NCI-H1048 (cell line): ENCODE data around the gene SLCO2A1.

Experiments used
- DNase-seq: peaks from one replicate; lab custom pipeline; 2025; lab: John Stamatoyannopoulos, UW

SLCO2A1 gene

GRCh38 chr3:133884054-133884886, 145.5 kb downstream of the SLCO2A1 start:
- DNase-seq = no peak

DNA sequence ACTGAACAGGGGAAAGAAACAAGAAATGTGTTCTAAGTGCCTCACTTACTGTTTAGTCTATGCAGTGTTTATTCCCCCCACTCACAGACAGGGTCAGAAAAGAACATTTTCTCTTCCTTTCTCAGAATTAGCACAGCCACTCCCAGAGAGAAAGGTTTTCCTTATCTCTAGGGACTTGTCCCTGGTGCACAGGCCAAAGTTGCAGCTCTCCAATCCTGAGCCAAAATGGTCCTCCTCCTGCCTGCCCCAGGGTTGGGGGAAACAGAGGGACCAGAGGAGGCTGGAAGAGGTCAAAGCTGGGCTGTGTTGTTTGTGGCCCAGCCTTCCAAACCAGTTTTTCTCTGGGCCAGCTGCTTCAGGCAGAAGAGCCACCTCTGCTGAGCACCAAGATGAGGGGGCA, 146.1 kb downstream of the SLCO2A1 start:
- DNase-seq = no peak

DNA sequence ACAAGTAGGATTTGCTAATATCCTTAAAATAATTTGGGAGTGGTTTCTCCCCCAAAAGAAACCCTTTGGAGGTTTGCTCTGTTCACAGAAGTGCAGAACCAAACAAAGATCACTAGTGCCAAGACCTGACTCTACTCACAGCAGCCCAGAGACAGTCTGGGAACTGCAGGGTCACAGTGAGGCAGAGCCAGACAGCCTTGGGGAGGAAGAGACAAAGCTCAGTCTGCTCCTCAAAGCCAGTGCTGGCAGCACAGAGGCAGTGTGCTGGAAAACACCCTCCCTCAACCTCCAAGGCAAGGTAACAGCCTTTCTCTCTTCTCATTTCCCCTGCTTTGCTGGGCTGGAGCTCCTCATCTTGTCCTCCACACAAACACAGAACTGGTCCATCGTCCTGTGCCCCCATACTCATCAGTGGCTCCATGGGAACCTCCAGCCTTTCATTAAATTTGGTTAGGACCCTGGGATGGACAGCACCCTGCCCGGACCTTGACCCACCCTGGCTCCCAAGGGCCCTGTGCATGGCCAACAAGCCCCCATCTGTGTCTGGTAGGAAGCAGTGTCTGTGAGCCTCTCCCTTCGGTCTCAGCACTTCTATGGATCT, 146.6 kb downstream of the SLCO2A1 start:
- DNase-seq = no peak

- no peak for DNase-seq
Measured at GRCh38 chr3:133881939-133882825, 147.5 kb downstream of the SLCO2A1 start.

- no peak for DNase-seq
Measured at GRCh38 chr3:133881492-133881891, 148.2 kb downstream of the SLCO2A1 start.

DNA sequence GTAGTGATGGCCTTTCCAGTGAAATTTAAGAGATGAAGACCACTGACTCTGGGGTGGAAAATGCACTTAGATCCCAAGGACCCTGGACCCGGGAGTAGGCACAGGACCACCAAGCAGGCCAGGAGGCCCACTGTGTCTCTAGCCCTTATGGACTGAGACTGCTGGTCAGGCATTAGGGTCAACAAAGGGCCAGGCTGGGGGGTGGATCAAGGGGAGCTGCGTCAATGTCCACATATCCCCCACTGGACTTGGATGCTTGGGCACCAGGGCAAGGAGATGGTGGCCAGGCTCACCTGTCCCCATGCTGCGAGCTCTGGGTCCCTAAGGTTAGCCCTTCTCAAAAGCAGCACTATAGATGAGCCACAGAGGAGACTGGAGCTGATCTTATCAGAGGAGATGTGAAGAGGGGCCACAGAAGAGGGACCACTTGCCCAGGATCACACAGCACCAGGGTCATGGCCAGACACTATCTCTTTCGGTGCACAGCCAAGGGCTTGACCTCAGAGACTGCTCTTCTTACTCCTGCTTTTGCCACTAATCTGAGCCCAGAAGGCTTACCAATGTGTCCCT, 148.8 kb downstream of the SLCO2A1 start:
- DNase-seq = no peak

DNA sequence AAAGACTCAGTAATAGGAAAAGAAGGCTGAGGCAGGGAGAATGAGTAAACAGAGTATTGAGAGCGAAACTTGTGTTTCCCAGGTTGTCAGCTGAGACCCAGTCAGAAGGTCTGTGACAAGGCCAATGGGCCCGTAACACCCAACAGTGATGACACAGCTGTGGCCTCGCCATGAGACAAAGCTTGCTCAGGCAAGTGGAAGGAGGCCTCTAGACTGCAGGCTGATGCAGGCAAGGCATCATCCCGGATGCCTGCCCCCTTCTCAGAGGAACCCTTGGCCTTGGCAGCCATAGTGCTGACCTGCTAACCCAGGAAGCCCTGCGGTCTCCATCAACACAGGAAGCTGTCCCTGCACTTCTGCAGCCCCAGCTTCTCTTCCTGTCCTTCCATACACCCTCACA, 149.4 kb downstream of the SLCO2A1 start:
- no peak for DNase-seq

DNA sequence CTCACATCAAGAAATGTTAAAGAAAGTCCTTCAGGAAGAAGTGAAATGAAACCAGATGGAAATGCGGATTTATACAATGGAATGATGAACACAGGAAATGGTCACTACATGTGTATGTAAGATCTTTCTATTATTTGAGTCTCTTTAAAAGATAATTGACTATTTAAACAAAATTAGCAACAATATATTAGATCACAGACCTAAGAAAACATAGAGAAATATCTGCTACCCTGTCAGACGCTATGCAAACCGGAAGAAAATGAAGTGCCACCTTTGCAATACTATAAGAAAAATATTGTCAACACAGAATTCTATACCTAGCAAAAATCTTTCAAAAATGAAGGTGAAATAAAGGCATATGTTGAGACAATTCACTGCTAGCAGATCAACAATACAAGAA, 151.2 kb downstream of the SLCO2A1 start:
- DNase-seq = no peak
